K562 (cell line): ENCODE data around the gene MAP3K20. TPM values are rescaled to one million over a fixed set of nuclear protein-coding genes. Genes with fewer than 3 reads are reported as not detected.
A peak's percentile ranks its signal among the peaks of the same experiment; 100 is the strongest.

ENCODE experiments used
- ATAC-seq: fragments of 200-7000 bp; cut with Tn5 transposase; 3 replicates; pipeline ENCODE4 v1.9.1; 2020; ENCODE audit warnings: moderate library complexity
- BruUV-seq: library from RNA; stranded (reverse); fragments of 400-500 nt; replicated peaks from 2 replicates; lab custom pipeline; 2021; lab: Mats Ljungman, UMichigan
- CTCF ChIA-PET: fragments of 300-600 bp; formaldehyde crosslinking; extraction: SDS; loops from one replicate; lab custom pipeline; 2021; ENCODE audit warnings: low intra/inter-chr PET ratio; lab: Yijun Ruan, JAX
- POLR2A ChIA-PET: fragments of 300-600, 350-650 bp; sonication (Branson Sonifier 250); formaldehyde crosslinking; extraction: SDS; loops from one replicate; lab custom pipeline; 2021; ENCODE audit warnings: antibody characterized with exemption, inconsistent platforms; lab: Yijun Ruan, JAX
- DNase-seq, 4 experiments: peaks; one replicate each; pipeline versions ENCODE4 v3.0.0 to v3.0.0-alpha.2; 2011 to 2018; ENCODE audit warnings: low spot score in 3 of 4, mixed read lengths in 3 of 4; ENCODE audit errors: extremely low read depth in 1 of 4
- FAIRE-seq: peaks from 2 replicates; lab custom pipeline; 2011; peaks lifted over from hg19 to GRCh38; lab: Jason Lieb, UNC
- H2AFZ ChIP-seq: 2 replicates; pipeline ENCODE4 v1.6.0; 2011; ENCODE audit warnings: low read depth, low read length, control low read depth, inconsistent platforms
- H3K27ac ChIP-seq: fragments of 200-600 bp; 3 replicates; pipeline ENCODE4 v1.8.0; 2011; ENCODE audit warnings: low read depth, mild to moderate bottlenecking, control low read depth, inconsistent platforms, low read length, moderate library complexity, mixed read lengths; ENCODE audit errors: extremely low read depth
- H3K27me3 ChIP-seq, 2 experiments: fragments of 300-600 bp in 1 of 2; 2 replicates in 1 of 2; 3 replicates in 1 of 2; pipeline versions ENCODE4 v1.6.0 to v1.8.0; 2011; ENCODE audit warnings: inconsistent platforms in 2 of 2, low read length in 2 of 2, mild to moderate bottlenecking in 1 of 2, mixed read lengths in 1 of 2, moderate library complexity in 1 of 2; ENCODE audit not compliant: control insufficient read depth in 2 of 2, insufficient read depth in 2 of 2
- H3K36me3 ChIP-seq: fragments of 300-600 bp; 3 replicates; pipeline ENCODE4 v1.8.0; 2011; ENCODE audit warnings: mild to moderate bottlenecking, low read length, inconsistent platforms; ENCODE audit not compliant: control insufficient read depth, insufficient read depth
- H3K4me1 ChIP-seq, 2 experiments: fragments of 200-600 bp in 1 of 2; replicated peaks in 1 of 2; 2 replicates in 1 of 2; 3 replicates in 1 of 2; pipeline versions ENCODE4 v1.5.1 to v1.8.0; 2011; ENCODE audit warnings: inconsistent platforms in 2 of 2, low read length in 2 of 2, mild to moderate bottlenecking in 1 of 2, mixed read lengths in 1 of 2, moderate library complexity in 1 of 2; ENCODE audit not compliant: control insufficient read depth in 2 of 2, insufficient read depth in 2 of 2
- H3K4me2 ChIP-seq: 2 replicates; pipeline ENCODE4 v1.6.1; 2011; ENCODE audit warnings: low read length, control low read depth, inconsistent platforms, mixed read lengths; ENCODE audit not compliant: insufficient read depth
- H3K4me3 ChIP-seq: fragments of 200-600 bp; sonication (generic), shearing (Covaris generic); 2 replicates; pipeline ENCODE4 v1.5.1; 2016; ENCODE audit warnings: control low read depth, inconsistent platforms
- H3K79me2 ChIP-seq: fragments of 200-600 bp; 3 replicates; pipeline ENCODE4 v1.8.0; 2011; ENCODE audit warnings: low read length, inconsistent platforms; ENCODE audit not compliant: control insufficient read depth, insufficient read depth
- H3K9ac ChIP-seq, 2 experiments: 2 replicates each; pipeline versions ENCODE4 v1.6.0 to v1.6.1; 2011; ENCODE audit warnings: low read depth in 2 of 2, low read length in 2 of 2, control low read depth in 1 of 2, inconsistent platforms in 1 of 2, mild to moderate bottlenecking in 1 of 2, mixed read lengths in 1 of 2; ENCODE audit not compliant: insufficient read depth in 1 of 2
- H3K9me1 ChIP-seq: one replicate; pipeline ENCODE4 v1.6.0; 2011; ENCODE audit warnings: inconsistent platforms, mild to moderate bottlenecking, low read length, moderate library complexity; ENCODE audit not compliant: control insufficient read depth, insufficient read depth
- H3K9me3 ChIP-seq: replicated peaks from 2 replicates; pipeline ENCODE4 v1.5.1; 2011; ENCODE audit warnings: low read depth, low read length, inconsistent platforms; ENCODE audit not compliant: control insufficient read depth, insufficient read depth
- H4K20me1 ChIP-seq: replicated peaks from 2 replicates; pipeline ENCODE4 v1.6.1; 2011; ENCODE audit warnings: low read length, inconsistent platforms, mixed read lengths; ENCODE audit not compliant: control insufficient read depth, insufficient read depth
- CBX8 ChIP-seq: fragments of 200-600 bp; sonication (generic); IDR thresholded peaks from 2 replicates; pipeline ENCODE4 v1.6.1; 2012; ENCODE audit warnings: borderline replicate concordance, mixed run types, low read depth, mild to moderate bottlenecking, moderate library complexity, mixed read lengths, low read length, control low read depth, inconsistent platforms; ENCODE audit not compliant: poor library complexity, severe bottlenecking; ENCODE audit errors: extremely low read depth
- E2F4 ChIP-seq: sonication (generic); formaldehyde crosslinking; IDR thresholded peaks from 2 replicates; pipeline ENCODE4 v1.8.0; 2022; ENCODE audit warnings: mild to moderate bottlenecking, low read depth, missing genetic modification reagents
- GABPA ChIP-seq: fragments of 200-800 bp; sonication (Bioruptor generic); conservative IDR thresholded peaks from 2 replicates; pipeline ENCODE4 v1.6.1; 2016; ENCODE audit warnings: low read depth, missing genetic modification characterization, missing compliant biosample characterization
- MIER1 ChIP-seq: fragments of 450-650 bp; IDR thresholded peaks from 2 replicates; pipeline ENCODE4 v1.6.1; 2016; ENCODE audit warnings: antibody characterized with exemption, mild to moderate bottlenecking, low read depth
- RBM22 ChIP-seq: fragments of 200-400 bp; formaldehyde crosslinking; IDR thresholded peaks from 2 replicates; pipeline ENCODE4 v1.6.1; 2018; ENCODE audit warnings: low read length, low read depth; ENCODE audit not compliant: poor library complexity, severe bottlenecking
- RBM34 ChIP-seq: fragments of 200-400 bp; formaldehyde crosslinking; IDR thresholded peaks from 2 replicates; pipeline ENCODE4 v1.6.1; 2018; ENCODE audit warnings: low read length, borderline replicate concordance; ENCODE audit not compliant: insufficient read depth
- RERE ChIP-seq: sonication (generic); formaldehyde crosslinking; IDR thresholded peaks from 2 replicates; pipeline ENCODE4 v1.8.0; 2023; ENCODE audit warnings: missing genetic modification reagents, mild to moderate bottlenecking, borderline replicate concordance
- ZNF655 ChIP-seq: fragments of 250-450 bp; sonication (Bioruptor Pico); IDR thresholded peaks from 2 replicates; pipeline ENCODE4 v1.5.0; 2021
- WGBS: fragments of 100-300 bp; shearing (Covaris generic); methylation state at CpG from one replicate; pipeline ENCODE4 v1.1.6; 2016; ENCODE audit warnings: low coverage, mixed read lengths; ENCODE audit not compliant: insufficient coverage; ENCODE audit errors: missing lambda C conversion rate; 5-methylcytosine and 5-hydroxymethylcytosine counted together
- in situ Hi-C: fragments of 300-500 bp; cut with MboI; formaldehyde crosslinking; loops from 4 replicates; pipeline ENCODE4 v1.15.0; 2018; ENCODE audit warnings: inconsistent platforms, mixed read lengths
- intact Hi-C: fragments of 100-400 bp; cut with micrococcal nuclease; formaldehyde crosslinking; loops from 2 replicates; pipeline ENCODE4 v1.14.2; 2022
- polyA plus RNA-seq, 8 experiments: library from polyadenylated mRNA; depleted of rRNA in 4 of 8; stranded (reverse) in 5 of 8; unstranded in 3 of 8; fragments of >200 nt; fragmentation: Nextera tagmentation in 2 of 8; fragmentation: Illumina TruSeq in 1 of 8; extraction: Ambion mirVana in 2 of 8; extraction: Trizol in 1 of 8; gene quantifications; 2 replicates each; pipeline versions ENCODE4 v1.2.1 to v1.2.3, GENCODE V29; 2011 to 2014; ENCODE audit warnings: inconsistent platforms in 1 of 8, missing spikeins in 1 of 8
- total RNA-seq, 7 experiments: library from RNA; depleted of rRNA in 6 of 7; stranded (reverse); fragments of >200 nt in 6 of 7; fragmentation: Illumina TruSeq in 2 of 7; extraction: Trizol in 2 of 7; gene quantifications; 2 replicates each; pipeline versions ENCODE4 v1.2.1 to v1.2.3, GENCODE V29; 2011 to 2021; ENCODE audit warnings: low replicate concordance in 1 of 7

Gene MAP3K20
- total and polyA plus RNA-seq, 9 of the 15 experiments (the other 6 are each of a cell fraction or from before 2014, with no cell fraction given), result 9.8 to 34.2 (median 27.3) TPM

- no peak for TF ChIP-seq E2F4 (CRISPR knock-in tag)
- TF ChIP-seq RBM34, result no peak
- TF ChIP-seq GABPA (tag), result no peak
Observed at GRCh38 chr2:173282795-173283545, 207.3 kb downstream of the MAP3K20 start (continued).

GRCh38 chr2:173286153-173286809, 210.6 kb downstream of the MAP3K20 start:
- Histone ChIP-seq H3K4me1 (peaks cover 8 to 11% of the 10 kb centered on the region in 2 experiments; a peak in 4 of 5 replicates), H3K4me2 (no peak overlapping the region), H2AFZ (peak overlapping the region; percentile 83), H3K9me1 (no peaks in the 10 kb centered on the region), H4K20me1 (no peaks in the 10 kb centered on the region), H3K9me3 (peaks cover 10% of the 10 kb centered on the region), H3K9ac (no peak overlapping the region), H3K27ac (no peak overlapping the region), H3K4me3 (no peak overlapping the region), H3K79me2 (no peaks in the 10 kb centered on the region), H3K27me3 (no peaks in the 10 kb centered on the region), H3K36me3 (no peaks in the 10 kb centered on the region)
- in situ Hi-C loops, result no loop called here
- DNase-seq (peak in 2 of 4 experiments; percentile 30 to 38), FAIRE-seq (no peak), ATAC-seq (peak; percentile 82)
- BruUV-seq, result no TSS peak
- ChIA-PET POLR2A (interaction anchor here (0.6 to 1.2 kb wide), 3 partner anchors 10 to 367 kb away, joined by 3 to 7 read pairs (median 4); no protein-coding TSS in a partner anchor), CTCF (no interaction called here)
- 11% methylated on average over 7 of the region's 7 CpGs for WGBS
- intact Hi-C loops, result loop anchor here (5.0 kb wide), 1 partner anchor 161 kb away; no protein-coding TSS in a partner anchor
- no peak for TF ChIP-seq CBX8
- no peak for TF ChIP-seq RERE (CRISPR knock-in tag)
- TF ChIP-seq MIER1, result no peak
- no peak for TF ChIP-seq ZNF655
- TF ChIP-seq RBM22, result no peak
